Measurements from ENCODE around the gene USP31.
"Not testable (repeated sequence)": the region's sequence is repeated elsewhere in the genome, so short reads cannot be mapped to it uniquely, and the experiment has no call there.

The USP31 gene

DNA sequence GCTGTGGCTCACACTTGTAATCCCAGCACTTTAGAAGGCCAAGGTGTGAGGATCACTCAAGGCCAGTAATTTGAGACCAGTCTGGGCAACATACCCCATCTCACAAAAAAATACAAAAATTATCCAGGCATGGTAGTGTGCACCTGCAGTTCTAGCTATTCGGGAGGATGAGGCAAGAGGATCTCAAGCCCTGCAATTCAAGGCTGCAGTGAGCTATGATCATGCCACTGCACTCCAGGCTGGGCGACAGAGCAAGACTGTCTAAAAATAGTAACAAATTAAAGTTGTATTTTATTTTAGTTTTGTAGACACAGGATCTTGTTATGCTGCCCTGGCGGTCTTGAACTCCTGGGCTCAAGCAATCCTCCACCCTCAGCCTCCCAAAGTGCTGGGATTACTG, 18.2 kb downstream of the USP31 start:
- no peak for DNase-seq

DNA sequence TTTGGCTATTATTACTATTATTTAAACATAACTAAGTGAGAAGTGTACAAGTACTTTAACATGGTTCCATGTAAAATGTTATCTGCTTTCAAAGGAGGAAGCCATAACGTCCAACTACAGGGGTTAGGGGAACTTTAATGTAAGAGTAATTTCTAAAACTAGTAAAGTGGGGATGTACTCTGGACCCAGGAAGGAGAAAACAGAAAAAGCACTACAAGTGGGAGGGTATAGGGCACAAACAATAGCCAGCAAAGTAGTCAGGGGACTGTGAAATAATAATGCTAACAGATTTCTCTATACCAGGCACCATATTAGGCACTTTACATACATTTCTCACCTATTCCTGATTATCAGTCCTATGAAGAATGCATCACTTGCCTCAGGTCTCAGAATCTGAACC, 19.6 kb downstream of the USP31 start:
- DNase-seq, result no peak

DNA sequence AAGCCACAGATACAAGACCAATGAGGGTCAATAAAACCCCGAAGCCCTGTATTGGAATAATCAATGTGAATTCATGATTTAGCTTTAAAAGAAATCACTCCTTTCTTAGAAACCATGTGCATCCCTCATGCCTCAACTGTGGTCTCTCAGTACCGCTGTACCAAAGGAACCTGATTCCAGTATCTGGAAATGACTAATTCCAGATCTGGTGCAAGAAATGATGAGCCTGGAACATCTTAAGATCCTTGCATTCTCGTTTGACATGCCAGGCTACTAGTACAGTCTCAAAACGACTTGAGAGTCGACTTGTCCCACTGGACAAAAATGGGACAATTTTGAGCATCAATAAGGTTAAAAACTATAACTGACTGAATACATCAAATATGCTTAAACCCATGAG, 21.2 kb downstream of the USP31 start:
- no peak for DNase-seq

DNA sequence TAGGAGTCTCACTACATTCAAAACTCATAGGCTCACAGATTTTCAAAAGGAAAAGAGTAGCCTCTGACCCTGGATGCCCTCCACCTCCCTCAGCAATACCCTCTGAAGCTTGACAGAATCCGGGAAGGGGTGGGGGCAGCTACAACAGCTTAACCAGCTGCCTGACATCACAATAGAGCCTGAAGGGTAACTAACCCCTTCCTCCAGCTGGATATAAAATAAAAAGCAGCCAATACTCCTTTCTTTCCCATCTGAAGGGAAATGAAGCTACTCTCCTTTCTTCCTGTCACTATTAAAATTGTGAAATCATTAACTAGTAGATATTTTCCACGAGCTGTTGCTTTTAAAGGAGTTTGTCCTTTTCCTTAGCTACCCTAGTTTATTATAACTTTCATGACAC, 24.0 kb downstream of the USP31 start:
- no peak for DNase-seq

DNA sequence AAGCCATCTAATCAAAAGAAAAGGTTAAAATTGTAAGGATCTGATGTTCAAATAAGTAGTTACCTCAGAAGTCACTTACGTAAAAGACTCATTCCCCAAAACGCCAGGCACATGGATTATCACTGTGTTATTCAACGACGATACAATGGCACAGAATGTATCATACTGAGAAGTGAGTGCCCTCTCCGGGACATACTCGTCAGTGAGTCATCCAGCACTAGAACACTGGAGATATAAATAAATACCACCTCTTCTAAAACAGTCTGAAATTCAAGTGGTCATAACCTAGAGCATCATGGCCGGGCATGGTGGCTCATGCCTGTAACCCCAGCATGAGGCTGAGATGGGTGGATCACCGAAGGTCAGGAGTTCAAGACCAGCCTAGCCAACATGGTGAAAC, 24.9 kb downstream of the USP31 start:
- no peak for DNase-seq

DNA sequence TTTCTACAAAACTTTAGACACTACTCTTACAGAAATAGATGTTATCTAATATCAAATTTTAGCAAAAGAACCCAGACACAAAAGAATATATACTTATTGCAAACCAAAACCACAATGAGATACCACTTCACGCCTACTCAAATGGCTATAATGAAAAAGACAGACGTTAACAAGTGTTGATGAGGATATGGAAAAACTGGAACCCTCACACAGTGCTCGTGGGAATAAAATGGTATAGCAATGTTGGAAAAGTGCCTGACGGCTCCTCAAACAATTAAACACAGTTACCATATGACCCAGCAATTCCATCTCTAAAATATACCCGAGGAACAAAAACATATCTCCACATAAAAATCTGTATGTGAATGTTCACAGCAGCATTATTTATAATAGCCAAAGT, 27.1 kb downstream of the USP31 start:
- DNase-seq, result no peak

DNA sequence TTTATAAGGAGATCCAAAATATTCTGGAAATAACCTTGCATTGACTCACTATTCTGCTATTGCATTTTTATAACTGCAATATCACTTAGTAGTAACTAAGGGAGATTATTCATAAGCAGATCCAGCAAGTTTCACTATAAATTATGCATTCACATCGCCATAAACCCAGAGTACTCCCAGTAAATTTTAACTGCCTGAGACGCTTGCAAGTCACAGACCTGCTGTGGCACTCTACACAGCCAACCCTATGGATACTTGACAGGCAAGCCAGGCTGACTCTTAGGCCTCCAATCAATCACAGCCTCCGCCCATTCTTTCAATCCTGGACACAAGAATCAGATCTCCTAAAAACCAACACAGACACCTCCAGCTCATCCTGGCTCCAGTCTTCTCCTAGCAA, 28.2 kb downstream of the USP31 start:
- no peak for DNase-seq

DNA sequence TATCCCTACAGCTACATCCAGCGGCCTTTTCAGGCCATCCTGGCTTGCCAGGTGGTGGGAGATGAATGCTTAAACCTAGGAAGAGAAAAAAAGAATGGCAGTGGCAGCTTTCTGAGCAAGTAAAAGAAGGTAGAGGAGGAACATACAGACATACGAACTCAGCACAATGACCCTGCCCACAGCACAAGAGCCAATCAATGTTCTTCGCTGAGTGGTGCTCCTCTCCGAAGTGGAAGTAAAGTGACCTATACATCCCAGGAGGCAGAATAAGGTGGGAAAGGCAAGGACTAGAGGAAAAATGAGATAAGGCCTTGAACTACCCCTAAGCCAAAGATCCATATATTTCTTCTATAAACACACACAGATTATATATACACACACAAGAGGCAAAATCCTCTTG, 28.7 kb downstream of the USP31 start:
- DNase-seq, result no peak

DNA sequence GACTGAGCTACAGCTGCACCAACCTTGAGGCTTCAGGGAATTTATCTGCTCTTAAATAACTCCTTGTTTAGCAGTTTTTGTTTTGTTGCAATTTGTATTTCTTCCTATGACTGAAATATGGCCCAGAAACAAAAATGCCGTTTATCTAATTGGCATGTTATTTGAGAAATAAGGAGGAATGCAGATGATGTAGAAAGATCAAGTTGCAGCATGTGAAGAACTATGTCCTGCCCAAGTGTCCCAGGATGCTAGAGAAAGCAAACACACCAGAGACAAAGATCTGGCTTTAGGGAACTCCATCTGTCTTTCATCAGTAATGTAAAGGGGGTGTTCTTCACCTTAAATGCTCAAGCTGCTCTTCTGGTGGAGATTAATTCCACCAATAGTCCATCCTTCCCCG, 29.7 kb downstream of the USP31 start:
- no peak for DNase-seq

DNA sequence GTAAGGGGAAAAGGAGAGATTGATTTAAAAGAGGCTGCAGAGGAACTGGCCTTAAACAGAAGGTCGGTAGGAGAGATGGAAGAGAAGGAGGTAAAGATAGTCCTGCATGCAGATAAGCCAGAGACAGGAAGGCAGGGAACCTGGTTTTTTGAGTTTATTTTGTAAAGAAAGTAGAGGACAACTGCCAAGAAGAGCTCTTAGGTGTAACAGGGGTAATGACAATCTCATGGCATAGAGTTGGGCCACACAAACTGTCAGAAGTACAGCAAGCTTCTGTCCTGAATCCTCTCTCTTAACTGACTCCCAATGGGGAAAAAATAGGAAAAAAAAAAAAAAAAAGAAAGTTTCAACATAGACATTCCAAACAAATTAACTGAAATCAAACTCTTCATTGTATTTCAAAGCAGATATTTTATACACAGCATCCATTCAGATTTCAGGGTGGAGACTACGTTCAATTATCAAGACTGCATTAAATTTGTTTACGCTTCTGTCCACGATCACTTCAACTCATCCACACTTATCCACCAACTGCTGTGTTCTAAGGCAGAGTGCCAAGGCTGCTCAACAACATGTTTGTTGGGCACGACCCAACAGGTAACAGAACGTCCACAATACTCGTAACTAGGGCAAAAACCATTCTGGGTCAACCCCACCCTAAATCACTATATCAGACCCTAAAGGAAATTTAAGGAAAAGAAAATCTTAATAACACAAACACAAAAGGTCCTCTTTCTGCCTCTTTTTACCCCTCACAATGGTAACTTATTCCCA, 34.9 kb downstream of the USP31 start:
- DNase-seq, result peak; percentile 26

DNA sequence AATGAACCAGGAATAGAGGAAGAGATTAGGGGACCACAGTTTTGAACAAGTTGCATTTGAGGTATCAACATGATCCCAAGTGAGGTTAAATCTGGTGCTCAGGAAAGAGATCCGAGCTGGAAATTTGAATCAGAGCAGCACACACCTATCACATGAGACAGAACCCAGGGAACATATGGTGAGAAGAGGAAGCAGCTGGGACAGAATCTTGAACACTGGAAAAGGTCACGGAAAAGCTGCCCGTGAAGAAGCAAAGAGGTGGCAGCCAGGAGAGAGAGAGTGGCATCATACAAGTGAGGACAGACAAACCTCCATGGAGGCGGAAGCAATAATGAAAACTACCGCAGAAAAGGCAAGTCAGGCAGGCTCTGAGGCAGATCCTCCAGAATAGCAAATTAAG, 36.1 kb downstream of the USP31 start:
- DNase-seq, result no peak

DNA sequence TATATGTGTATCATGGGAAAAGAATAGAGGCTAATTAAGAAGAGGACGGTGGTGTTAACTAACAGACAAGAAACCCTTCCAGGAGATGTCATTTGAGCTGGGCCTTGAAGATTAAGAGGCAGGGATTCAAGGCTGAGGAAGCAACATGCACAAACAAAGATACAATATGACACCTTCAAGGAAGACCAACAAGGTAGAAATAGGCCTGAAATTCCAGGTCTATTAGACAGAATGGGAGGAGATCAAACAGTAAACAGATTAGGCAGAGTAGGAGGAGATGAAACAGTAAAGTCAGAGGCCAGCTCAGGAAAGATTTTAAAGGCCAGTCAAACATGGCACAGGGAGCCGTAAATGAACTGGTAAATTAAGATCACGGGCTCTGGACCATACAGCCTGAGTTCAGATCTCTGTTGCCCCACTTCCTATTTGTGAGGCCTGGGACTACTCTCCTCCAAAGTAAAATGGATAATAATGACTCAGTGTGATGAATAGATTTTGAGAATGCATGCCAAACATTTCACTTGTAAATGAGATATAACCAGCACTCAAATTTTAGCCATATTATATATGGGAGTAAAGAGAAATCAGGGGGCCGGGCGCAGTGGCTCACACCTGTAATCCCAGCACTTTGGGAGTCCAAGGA, 38.9 kb downstream of the USP31 start:
- DNase-seq, result no peak

DNA sequence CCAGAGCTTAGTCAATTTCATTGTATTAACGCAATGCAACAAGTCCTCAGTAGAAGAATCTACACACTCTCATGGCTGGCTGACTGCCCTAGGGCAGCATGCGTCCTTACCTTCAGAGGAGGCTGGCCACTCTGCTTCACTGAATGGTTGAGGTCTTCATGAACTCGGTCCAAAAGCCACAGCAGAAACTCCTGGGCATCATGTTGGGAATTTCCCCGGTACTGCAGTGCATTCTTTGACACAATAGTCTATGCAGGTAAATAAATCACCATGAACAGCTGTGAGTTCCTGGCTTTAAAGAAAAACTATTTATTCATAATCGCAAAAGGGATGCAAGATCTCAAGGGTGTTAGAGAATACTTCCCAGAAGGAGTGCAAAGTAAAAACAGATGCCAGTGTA, 41.3 kb downstream of the USP31 start:
- no peak for DNase-seq

DNA sequence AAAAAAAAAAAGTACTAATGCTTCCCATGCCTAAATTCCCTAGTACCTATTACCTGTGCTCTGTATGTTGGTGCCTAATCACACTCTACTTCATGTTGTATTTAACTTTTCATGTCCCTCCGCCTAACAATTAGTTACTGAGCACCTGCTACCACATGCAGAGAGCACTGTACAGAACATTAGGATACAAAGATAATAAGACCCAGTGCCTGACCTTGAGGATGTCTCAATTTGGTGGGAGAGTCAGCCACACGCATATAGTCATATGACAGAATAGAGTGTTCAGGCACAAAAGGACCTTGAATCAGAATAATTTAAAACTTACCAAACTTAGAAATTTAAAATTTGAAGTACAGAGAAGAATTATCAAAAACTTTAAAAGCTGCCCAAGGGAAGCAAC, 42.1 kb downstream of the USP31 start:
- DNase-seq, result no peak

DNA sequence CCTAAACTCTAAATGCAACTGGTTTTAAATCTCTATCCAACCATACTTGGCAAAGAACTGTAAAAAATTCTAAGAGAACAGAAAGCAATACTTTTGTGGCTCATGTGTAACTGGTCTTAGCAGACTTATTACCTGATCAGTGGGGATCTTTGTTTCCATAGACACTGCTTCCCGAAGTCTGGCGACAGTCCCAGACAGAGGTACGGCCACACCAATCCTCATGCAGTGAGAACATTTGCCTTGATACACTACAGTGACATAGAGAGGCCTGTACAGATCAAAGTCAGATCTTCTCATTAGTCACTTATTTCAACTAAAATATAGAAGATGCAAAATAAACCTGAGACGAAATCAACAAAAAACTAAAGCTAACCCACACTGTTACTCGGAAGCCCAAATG, 43.9 kb downstream of the USP31 start:
- DNase-seq, result no peak

DNA sequence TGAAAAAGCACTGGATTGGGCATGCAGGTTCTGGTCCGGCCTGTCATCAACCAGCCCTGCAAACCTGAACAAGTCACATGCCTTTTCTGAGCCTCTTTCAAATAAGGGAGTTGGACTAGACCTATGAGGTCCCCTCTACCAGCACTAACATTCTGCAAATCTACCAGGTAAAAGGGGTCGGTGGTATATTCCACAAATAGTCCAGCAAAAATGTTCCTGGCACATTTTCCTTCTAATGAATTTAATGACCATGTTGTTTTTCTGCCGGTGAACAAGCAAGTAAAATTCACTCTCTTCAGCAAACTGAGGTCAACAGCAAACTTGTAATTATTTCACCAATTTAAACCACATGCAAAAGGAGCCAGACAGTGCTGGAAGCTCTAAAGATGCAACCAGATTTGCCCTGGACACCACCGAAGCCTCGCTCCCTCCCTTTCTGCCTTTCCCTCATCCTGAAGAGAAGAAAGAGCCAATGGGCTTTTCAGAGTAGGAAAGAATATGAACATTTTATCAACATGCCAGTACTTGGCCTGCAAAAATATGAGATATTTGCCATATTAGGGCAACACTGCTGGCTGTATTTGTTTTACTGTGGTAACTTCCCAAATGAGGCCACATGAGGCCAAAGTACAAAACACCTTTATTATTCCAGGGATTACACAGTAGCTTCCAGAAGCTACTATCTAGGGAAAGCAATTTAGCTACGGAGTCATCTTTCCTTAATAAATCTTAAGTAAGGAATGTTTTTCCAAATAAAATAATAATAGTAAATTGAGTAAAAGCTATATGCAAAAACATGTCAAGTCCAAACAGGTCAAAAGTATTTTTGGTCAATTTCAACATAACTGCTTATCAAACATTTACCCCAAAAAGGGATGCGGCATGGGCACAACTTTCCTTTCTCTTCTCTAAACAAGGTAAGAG, 45.0 kb downstream of the USP31 start:
- DNase-seq, result no peak

DNA sequence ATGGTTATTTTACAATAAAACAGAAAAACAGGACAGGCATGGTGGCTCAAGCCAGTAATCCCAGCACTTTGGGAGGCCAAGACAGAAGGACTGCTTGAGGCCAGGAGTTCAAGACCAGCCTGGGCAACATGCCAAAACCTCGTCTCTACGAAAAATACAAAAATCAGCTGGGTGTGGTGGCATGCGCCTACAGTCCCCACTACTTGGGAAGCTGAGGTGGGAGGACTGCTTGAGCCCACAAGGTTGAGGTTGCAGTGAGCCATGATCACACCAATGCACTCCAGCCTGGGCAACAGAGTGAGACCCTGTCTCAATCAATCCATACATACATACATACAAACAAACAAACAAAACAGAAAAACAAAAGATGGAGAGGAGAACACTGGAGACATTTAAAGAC, 45.6 kb downstream of the USP31 start:
- no peak for DNase-seq

DNA sequence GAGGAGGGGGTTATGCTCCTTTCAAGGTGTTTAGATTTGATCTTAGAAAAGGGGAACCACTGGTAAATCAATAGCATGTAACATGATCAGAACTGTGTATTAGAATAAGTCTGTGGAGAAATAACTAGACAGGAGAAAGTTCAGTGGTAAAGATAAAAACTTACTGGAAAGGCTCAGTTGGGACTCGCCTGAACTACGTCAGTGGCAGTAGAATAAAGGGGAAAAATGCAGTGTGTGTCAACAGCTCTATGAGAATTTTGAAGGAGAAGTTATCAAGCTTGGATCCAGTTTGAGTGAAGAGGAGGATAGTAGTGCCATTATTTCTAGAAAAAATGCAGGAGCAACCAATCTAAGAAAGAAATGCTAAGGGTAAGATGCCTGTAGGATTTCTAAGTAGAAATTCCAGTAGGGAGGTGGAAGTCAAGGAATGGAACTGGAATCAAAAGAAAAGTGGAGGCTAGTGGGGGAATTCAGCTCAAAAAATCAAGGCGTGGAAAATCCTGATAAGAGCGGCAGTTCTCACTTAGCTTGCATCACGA, 48.2 kb downstream of the USP31 start:
- DNase-seq, result no peak

DNA sequence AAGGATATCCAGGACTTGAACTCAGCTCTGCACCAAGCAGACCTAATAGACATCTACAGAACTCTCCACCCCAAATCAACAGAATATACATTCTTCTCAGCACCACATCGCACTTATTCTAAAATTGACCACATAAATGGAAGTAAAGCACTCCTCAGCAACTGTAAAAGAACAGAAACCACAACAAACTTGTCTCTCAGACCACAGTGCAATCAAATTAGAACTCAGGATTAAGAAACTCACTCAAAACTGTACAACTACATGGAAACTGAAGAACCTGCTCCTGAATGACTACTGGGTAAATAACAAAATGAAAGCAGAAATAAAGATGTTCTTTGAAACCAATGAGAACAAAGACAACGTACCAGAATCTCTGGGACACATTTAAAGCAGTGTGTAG, 52.8 kb downstream of the USP31 start:
- not testable (repeated sequence) for DNase-seq

DNA sequence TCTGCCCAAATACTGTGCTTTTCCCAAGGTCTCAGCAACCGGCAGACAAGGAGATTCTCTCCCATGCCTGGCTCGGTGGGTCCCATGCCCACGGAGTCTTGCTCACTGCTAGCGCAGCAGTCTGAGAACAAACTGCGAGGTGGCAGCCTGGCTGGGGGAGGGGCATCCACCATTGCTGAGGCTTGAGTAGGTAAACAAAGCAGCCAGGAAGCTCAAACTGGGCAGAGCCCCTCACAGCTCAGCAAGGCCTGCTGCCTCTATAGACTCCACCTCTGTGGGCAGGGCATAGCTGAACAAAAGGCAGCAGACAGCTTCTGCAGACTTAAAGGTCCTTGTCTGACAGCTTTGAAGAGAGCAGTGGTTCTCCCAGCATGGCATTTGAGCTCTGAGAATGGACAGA, 55.1 kb downstream of the USP31 start:
- DNase-seq, result not testable (repeated sequence)

DNA sequence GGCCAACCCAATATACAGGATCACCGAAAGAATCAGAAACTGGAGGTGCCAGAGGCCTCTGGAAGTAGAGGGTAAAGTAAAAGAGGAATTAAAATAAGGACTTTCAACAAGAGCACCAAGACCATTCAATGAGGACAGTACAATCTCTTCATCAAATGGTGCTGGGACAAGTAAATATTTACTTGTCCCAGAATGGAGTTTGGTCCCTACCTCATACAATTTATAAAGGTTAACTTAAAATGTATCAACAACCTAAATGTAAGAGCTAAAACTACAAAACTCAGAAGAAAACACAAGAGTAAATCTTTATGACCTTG, 56.5 kb downstream of the USP31 start:
- no peak for DNase-seq

DNA sequence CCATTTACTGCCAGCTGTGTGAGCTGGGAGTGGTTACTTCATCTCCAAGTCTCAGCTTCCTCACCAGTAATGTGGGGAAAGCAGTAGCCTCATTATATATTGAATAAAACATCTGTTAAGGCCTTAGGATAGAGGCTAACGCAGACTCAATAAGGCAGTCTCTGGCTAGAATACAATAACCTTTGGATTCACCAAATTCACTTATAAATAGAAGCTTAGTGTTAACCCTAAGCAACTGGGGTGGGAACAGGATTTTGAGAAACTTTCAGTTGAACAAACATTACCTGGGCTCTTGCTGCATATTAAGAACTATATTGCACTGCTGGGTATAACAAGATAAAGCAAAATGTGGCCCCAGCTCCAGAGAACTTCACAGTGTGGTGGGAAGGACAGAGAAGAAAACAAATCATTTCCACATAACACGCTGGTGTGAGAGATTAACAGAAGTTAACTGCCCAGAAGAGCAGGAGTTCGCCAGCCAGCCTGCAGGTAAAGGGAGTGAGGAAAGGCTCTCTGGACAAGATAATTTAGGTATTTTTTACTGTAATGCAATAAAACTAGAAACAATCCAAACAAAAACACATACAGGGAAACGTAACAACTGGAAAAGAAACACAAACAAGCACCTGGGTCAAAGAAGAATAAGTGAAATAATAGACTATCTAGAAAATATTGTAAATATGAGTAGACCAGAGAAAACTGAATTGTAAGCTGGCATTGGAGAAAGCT, 57.0 kb downstream of the USP31 start:
- DNase-seq, result no peak

DNA sequence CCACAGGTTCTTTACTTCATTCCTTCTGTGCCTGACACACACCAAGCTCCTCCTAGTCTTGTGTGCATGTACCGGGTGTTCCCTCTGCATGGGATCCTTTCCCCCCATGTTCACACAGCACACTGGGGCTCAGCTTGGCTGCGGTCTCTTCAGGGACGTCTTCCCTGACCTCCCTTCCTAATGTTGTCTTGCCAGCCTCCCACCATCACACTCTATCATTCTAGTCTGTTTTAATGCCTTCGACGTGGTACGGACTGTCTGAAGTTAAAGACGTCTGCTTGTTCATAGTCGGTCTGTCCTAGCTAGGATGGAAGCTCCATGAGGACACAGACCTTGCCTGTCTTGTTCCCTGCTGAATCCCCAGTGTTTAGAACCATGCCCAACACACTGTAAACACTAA, 60.1 kb downstream of the USP31 start:
- DNase-seq, result no peak
